Suprapubic skin (tissue), 3 donors: Measurements from ENCODE around the gene CEP295NL.

Experiments used
- CTCF ChIP-seq, 2 donors: fragments of 200-600 bp in 1 of 2; fragments of 450-650 bp in 1 of 2; sonication (generic) in 1 of 2; IDR thresholded peaks; one replicate each; pipeline ENCODE4 v1.5.1; 2016 to 2019; ENCODE audit warnings: antibody characterized with exemption in 2 of 2, mild to moderate bottlenecking in 1 of 2, moderate library complexity in 1 of 2
- POLR2A ChIP-seq, 2 donors: fragments of 450-650 bp; IDR thresholded peaks; one replicate each; pipeline ENCODE4 v1.6.1; 2017; ENCODE audit warnings: antibody characterized with exemption in 2 of 2, mild to moderate bottlenecking in 2 of 2, moderate library complexity in 2 of 2

GRCh38 chr17:78898947-78899346 lies 4.1 kb downstream of the CEP295NL start:
- TF ChIP-seq POLR2A (IDR thresholded peaks at IDR 0.05) (no peak), CTCF (IDR thresholded peaks at IDR 0.05) (no peak)
